GM18526 (cell line): ENCODE data around the gene INAFM2.

ENCODE experiments used
- POLR2A ChIP-seq: IDR thresholded peaks from 3 replicates; pipeline ENCODE4 v1.6.1; 2011; ENCODE audit not compliant: insufficient read length; ENCODE audit errors: extremely low read depth

Gene INAFM2

GRCh38 chr15:40348474-40348870, 25.0 kb downstream of the INAFM2 start:
- no peak for TF ChIP-seq POLR2A

GRCh38 chr15:40349163-40349562, 25.7 kb downstream of the INAFM2 start:
- no peak for TF ChIP-seq POLR2A

- TF ChIP-seq POLR2A: no peak
Observed at GRCh38 chr15:40352281-40352901, 28.9 kb downstream of the INAFM2 start.

GRCh38 chr15:40353697-40354096, 30.2 kb downstream of the INAFM2 start:
- TF ChIP-seq POLR2A: no peak

- TF ChIP-seq POLR2A: no peak
Observed at GRCh38 chr15:40354408-40355171, 31.1 kb downstream of the INAFM2 start.

- TF ChIP-seq POLR2A: no peak
Observed at GRCh38 chr15:40355976-40356585, 32.6 kb downstream of the INAFM2 start.

GRCh38 chr15:40357246-40357645, 33.8 kb downstream of the INAFM2 start:
- no peak for TF ChIP-seq POLR2A

DNA sequence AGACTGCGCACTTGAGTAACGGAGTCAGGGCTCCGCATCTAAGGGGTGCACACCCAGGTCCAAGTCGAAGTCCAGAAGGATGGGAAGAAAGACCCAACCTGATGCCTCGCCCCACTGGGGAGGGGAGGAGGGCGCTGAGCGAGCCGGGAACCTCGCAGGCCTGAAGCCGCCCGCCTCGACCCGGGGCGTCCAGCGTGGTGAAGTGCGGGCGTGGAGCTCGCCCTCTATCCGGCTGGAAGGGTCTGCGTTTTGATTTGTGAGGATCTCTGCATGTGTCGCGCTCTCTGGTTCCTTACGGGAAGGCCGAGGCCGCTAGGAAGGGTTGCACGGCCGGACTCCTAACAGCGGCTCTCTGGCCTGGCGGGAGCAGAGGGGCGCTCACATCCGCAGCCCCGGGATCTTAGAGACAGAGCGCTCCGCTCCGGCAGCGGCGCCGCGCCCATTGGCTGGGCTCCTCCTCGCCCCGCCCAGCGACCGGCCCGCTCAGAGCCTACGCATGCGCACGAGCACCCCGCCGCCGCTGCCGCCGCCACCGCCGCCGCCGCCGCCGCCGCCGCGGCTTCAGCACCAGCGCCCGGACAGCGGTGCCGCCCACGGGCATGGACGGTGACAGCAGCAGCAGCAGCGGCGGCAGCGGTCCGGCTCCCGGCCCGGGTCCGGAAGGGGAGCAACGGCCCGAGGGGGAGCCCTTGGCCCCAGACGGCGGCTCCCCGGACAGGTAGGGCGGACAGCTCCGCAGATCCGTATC, 34.4 kb downstream of the INAFM2 start, which contains the start of gene DISP2:
Gene DISP2, plus strand, starts transcription at position 497 of the 748 bp plus-strand sequence. Its CDS starts 103 bp downstream, at position 600.
- TF ChIP-seq POLR2A: no peak

DNA sequence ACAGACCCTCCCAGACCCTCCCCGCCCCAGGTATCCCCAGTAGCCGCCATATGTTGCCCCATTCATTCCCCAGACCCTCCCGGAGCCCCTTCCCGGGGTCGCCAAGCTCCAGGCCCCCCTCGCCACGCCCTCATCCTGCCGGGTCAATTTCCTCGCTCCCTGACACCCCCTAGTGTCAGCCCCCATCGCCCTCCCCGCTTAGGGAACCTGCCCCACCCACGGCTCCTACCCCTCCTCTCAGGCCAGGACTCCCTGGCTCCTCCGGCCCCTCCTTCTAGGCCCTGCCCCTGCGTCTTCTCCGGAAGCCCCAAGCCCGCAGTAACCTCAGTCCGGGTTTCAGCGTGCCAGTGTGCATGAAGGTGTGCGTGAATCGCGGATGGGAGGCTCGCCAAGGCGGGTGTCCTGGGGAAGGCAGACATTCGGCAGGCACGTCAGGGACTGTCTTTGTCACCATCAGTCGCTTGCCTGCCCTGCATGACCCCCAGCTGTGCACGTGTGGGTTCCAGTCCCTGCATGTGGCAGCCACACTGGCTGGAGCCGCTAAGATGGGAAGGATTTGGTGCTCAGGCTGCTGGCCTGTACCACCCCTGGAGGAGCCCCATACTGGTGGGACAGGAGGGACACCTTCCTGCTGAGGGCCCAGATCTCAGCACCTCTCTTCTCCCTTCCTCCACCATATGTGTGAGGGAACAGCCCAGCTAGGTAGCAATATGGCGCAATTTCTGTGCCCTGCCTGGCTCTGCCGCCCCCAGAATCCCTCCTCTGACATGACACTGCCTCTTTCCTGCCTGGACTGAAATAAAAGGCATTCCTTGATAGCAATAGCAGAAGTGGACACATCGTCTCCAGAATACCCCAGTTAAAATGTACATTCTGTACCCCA, 35.2 kb downstream of the INAFM2 start:
- TF ChIP-seq POLR2A: no peak

- no peak for TF ChIP-seq POLR2A
Observed at GRCh38 chr15:40360015-40360414, 36.5 kb downstream of the INAFM2 start.

DNA sequence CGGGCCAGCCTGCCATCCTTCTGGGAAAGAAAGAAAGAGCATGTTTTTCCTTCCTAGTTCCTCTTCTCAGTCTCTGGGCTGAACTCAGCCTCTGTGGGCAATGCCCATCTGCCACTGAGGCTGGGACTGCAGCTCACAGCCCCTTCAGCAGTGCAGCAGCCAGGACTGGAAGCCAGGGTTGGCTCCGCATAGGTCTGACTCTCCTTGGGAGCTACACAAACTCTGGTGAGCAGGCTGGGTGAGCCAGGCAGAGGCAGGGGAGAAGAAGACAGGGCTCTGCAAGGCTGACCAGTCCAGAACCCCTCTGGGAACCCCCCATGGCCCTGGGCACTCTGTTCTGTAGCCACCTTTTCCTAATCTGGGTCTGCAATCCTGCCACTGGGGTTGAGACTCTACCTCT, 38.1 kb downstream of the INAFM2 start:
- no peak for TF ChIP-seq POLR2A

DNA sequence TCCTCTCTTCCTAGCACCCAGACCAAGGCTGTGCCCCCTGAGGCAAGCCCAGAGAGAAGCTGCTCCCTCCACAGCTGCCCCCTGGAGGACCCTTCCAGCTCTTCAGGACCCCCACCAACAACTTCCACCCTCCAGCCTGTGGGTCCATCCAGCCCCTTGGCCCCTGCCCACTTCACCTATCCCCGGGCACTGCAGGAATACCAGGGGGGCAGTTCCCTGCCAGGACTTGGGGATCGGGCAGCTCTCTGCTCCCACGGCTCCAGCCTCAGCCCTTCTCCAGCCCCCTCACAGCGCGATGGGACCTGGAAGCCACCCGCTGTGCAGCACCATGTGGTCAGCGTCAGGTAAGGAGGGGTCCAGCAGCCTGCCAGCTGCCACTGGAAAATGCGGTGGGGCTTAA, 40.1 kb downstream of the INAFM2 start:
- TF ChIP-seq POLR2A: no peak

GRCh38 chr15:40364251-40364650, 40.8 kb downstream of the INAFM2 start:
- no peak for TF ChIP-seq POLR2A

- TF ChIP-seq POLR2A: no peak
Observed at GRCh38 chr15:40365016-40365415, 41.5 kb downstream of the INAFM2 start.
